GM06990 (cell line): ENCODE results near the gene GALNT9.
"Not testable (repeated sequence)": the region's sequence is repeated elsewhere in the genome, so short reads cannot be mapped to it uniquely, and the experiment has no call there.

ENCODE experiments used
- DNase-seq: peaks from one replicate; pipeline ENCODE4 v3.0.0-alpha.2; 2011; ENCODE audit not compliant: insufficient read length; ENCODE audit errors: extremely low read depth
- H3K27me3 ChIP-seq: replicated peaks from 2 replicates; pipeline ENCODE4 v1.6.0; 2011; ENCODE audit warnings: low read length; ENCODE audit not compliant: control insufficient read depth, insufficient read depth
- H3K36me3 ChIP-seq: 2 replicates; pipeline ENCODE4 v1.5.1; 2011; ENCODE audit warnings: low read length; ENCODE audit not compliant: control insufficient read depth, insufficient read depth
- H3K4me3 ChIP-seq: replicated peaks from 2 replicates; pipeline ENCODE4 v1.5.1; 2011; ENCODE audit warnings: low read depth, mild to moderate bottlenecking, control low read depth, low read length
- TF ChIP-seq, protein P1 (sequence below): IDR thresholded peaks from 2 replicates; pipeline ENCODE4 v1.5.1; 2011; ENCODE audit warnings: low read length, control low read depth, mild to moderate bottlenecking, inconsistent platforms; ENCODE audit not compliant: insufficient read depth, poor library complexity, severe bottlenecking

Gene GALNT9

DNA sequence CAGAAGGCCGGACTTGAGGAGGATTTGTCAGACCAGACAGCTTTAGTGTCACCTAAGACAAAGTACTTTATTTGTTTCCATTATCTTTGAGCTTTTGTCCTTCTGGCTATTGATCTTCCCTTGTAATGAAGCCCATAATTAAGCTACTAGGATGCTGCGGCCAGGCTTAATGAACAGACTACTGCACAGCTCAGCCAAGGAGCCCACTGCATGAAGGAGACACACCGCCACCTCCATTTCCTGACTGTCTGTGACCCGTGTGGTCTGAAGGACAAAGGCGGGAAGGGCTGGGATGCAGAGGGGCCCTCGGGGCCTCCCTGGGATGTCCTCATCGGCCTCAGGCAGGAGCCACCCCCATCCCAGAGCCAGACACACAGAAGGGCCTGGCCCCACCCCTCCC is 31.0 kb upstream of the GALNT9 start:
- Histone ChIP-seq H3K27me3 (no peaks in the 10 kb centered on the region), H3K4me3 (no peak overlapping the region), H3K36me3 (no peaks in the 10 kb centered on the region)
- TF ChIP-seq, protein P1, sequence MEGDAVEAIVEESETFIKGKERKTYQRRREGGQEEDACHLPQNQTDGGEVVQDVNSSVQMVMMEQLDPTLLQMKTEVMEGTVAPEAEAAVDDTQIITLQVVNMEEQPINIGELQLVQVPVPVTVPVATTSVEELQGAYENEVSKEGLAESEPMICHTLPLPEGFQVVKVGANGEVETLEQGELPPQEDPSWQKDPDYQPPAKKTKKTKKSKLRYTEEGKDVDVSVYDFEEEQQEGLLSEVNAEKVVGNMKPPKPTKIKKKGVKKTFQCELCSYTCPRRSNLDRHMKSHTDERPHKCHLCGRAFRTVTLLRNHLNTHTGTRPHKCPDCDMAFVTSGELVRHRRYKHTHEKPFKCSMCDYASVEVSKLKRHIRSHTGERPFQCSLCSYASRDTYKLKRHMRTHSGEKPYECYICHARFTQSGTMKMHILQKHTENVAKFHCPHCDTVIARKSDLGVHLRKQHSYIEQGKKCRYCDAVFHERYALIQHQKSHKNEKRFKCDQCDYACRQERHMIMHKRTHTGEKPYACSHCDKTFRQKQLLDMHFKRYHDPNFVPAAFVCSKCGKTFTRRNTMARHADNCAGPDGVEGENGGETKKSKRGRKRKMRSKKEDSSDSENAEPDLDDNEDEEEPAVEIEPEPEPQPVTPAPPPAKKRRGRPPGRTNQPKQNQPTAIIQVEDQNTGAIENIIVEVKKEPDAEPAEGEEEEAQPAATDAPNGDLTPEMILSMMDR: no peak
- no peak for DNase-seq

DNA sequence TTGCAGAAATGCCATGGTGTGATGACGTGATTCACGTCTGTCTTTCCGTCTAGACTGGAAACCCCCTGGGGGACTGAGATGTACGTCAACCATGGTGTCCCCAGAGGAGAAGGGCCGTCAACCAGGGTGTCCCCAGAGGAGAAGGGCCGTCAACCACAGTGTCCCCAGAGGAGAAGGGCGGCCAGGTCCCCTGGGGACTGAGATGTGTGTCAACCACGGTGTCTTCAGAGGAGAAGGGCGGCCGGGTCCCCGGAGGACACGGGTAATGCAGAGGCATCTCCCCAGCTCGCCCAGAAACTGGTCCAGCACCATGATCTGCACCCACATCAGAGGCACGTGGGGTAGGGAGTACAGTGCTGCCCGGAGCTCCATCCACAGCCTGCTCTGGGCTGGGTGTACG is 30.6 kb upstream of the GALNT9 start:
- Histone ChIP-seq H3K4me3 (no peak overlapping the region), H3K27me3 (no peaks in the 10 kb centered on the region), H3K36me3 (no peaks in the 10 kb centered on the region)
- no peak for DNase-seq
- TF ChIP-seq, protein P1: no peak

DNA sequence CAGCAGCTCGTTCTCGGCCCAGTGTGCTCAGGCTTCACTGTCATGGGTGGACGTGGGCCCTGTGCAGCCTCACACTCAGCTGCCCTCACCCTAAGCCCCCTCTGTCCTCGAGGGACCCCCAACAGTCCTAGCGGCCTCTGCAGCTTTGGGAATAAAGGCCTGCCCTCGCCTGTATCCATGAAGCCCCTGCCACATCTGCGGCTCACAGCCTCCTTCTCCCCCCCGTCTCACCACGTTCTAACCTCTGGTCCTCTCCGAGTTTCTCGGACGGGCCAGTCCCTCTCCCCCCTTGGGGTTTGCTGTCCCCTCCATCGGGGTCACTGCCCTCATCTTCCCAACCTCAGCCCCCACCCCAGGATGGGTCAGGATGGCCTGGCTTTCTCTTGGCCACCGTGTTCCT is 30.2 kb upstream of the GALNT9 start:
- DNase-seq: no peak

DNA sequence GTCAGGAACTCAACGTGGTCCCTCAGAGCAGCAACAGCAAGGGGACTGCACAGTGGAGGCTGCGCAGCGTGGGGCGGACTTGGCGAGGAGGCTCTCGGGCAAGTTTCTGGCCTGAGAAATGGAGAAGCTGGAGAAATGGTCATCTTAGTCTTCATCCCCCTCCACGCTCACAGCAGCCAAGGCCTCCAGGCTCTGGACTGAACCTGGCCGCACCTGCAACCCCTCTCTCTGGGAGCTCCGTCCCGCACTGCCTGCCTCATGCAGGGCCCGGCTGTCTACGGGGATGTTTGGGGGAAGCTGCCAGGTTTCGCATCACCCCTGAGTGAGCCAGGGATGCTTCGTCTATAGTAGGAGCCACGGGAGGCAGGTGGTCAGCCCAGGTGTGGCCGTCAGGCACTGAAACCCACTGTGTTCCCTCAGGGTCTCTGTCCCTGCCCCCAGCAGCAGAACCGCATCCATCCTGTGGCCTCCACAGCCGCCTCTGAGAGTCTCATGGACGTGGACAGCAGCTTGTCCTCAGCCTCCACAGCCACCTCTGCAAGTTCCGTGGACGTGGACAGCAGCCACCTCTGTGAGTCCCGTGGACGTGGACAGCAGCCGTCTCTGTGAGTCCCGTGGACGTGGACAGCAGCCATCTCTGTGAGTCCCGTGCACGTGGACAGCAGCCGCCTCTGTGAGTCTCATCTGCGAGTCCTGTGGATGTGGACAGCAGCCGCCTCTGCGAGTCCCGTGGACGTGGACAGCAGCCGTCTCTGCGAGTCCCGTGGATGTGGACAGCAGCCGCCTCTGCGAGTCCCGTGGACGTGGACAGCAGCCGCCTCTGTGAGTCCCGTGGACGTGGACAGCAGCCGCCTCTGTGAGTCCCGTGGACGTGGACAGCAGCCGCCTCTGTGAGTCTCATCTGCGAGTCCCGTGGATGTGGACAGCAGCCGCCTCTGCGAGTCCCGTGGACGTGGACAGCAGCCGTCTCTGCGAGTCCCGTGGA is 29.1 kb upstream of the GALNT9 start:
- not testable (repeated sequence) for DNase-seq, H3K36me3 ChIP-seq, H3K4me3 ChIP-seq, H3K27me3 ChIP-seq

More for the DNA sequence above, 30.2 kb upstream of the GALNT9 start:
- H3K4me3 ChIP-seq: no peak overlapping the region
- no peaks in the 10 kb centered on the region for H3K27me3 ChIP-seq
- H3K36me3 ChIP-seq: no peaks in the 10 kb centered on the region
- TF ChIP-seq, protein P1: no peak

DNA sequence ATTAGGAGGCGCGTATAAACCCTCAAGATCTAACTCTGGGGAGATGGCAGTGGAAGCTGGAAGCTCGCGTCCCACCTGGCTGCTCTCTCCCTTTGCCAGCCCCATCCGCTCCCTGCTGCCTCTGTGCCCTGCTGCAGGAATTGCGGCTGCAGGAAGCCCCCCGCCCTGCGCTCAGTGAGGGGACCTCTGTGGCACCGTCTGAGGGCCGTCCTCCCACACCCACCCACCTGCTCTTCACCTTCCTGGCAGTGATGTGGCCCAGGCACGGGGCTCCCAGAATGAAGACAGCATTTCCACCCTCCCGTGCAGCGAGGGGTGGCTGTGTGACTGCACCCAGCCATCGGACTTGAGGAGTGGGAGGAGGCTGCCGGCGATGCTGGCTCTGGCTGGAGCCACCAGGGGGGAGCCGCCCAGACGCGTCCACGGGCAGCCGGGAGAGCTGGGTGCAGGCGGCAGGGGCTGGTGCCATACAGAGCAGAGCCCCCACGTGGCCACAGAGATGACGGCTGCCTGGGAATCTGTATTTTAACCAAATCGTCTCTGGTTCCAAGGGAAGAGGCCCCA is 28.3 kb upstream of the GALNT9 start:
- Histone ChIP-seq H3K4me3 (no peak overlapping the region), H3K27me3 (no peaks in the 10 kb centered on the region), H3K36me3 (no peaks in the 10 kb centered on the region)
- TF ChIP-seq, protein P1: no peak
- DNase-seq: no peak
